Effector memory CD8-positive, alpha-beta T cell (primary cell): ENCODE measurements around the gene XRRA1.
"Not testable (repeated sequence)": the region's sequence is repeated elsewhere in the genome, so short reads cannot be mapped to it uniquely, and the experiment has no call there.

Experiments
- ATAC-seq: fragments of 150-1000 bp; cut with Tn5 transposase; replicated peaks from 2 replicates; pipeline ENCODE4 v1.10.0; 2021; ENCODE audit warnings: mild to moderate bottlenecking, moderate library complexity
- DNase-seq, 3 experiments: peaks; one replicate each; pipeline ENCODE4 v3.0.0; 2021
- H3K27ac Mint-ChIP-seq, 2 donors: one replicate each; pipeline ENCODE4 v1.8.0; 2022; ENCODE audit warnings: mild to moderate bottlenecking in 2 of 2, mixed read lengths in 2 of 2, moderate library complexity in 2 of 2
- H3K27me3 Mint-ChIP-seq, 2 donors: one replicate each; pipeline ENCODE4 v1.8.0; 2022; ENCODE audit warnings: mixed read lengths in 2 of 2
- H3K36me3 Mint-ChIP-seq: one replicate; pipeline ENCODE4 v1.8.0; 2022; ENCODE audit warnings: mild to moderate bottlenecking, moderate library complexity, mixed read lengths; ENCODE audit not compliant: insufficient read depth
- H3K4me1 Mint-ChIP-seq, 2 donors: one replicate each; pipeline ENCODE4 v1.8.0; 2022; ENCODE audit warnings: low read depth in 2 of 2, mixed read lengths in 2 of 2
- H3K4me3 Mint-ChIP-seq, 2 donors: one replicate each; pipeline ENCODE4 v1.8.0; 2022; ENCODE audit warnings: mild to moderate bottlenecking in 2 of 2, mixed read lengths in 2 of 2, moderate library complexity in 2 of 2
- H3K9me3 Mint-ChIP-seq, 2 donors: one replicate each; pipeline ENCODE4 v1.8.0; 2022; ENCODE audit warnings: mixed read lengths in 2 of 2
- total RNA-seq, 9 experiments: gene quantifications; one replicate each; lab custom pipeline; 2026; lab: John Stamatoyannopoulos, UW

Gene XRRA1
- total RNA-seq: 5.9 to 37.9 (median 15.2) reads per million in 9 experiments

- Mint-ChIP-seq H3K27ac (peak within 1 kb of the TSS; percentile 95), H3K4me1 (peaks cover 29 to 44% of the 10 kb centered on the region in 2 donors), H3K9me3 (no peaks in the 10 kb centered on the region), H3K36me3 (peaks cover 27% of the 10 kb centered on the region), H3K4me3 (peak within 1 kb of the TSS; percentile 87 to 90), H3K27me3 (no peaks in the 10 kb centered on the region)
- peak; percentile 96 for DNase-seq
- peak; percentile 97 for ATAC-seq
Measured at GRCh38 chr11:74948898-74949752, at the start of gene XRRA1, which contains the start of gene SPCS2. Gene XRRA1, minus strand, starts transcription at chr11:74949091. Its CDS starts 8,213 bp downstream, at chr11:74940878. Gene SPCS2, plus strand, starts transcription at chr11:74949266. Its CDS starts 20 bp downstream, at chr11:74949286.

- Mint-ChIP-seq H3K4me3 (no peak overlapping the region), H3K27ac (no peak overlapping the region), H3K36me3 (peaks cover 15% of the 10 kb centered on the region), H3K27me3 (no peaks in the 10 kb centered on the region), H3K9me3 (no peaks in the 10 kb centered on the region), H3K4me1 (peaks cover 15 to 29% of the 10 kb centered on the region in 2 donors)
- no peak for DNase-seq
- no peak for ATAC-seq
Measured at GRCh38 chr11:74992852-74993251, 44.0 kb upstream of the XRRA1 start.

- H3K9me3 Mint-ChIP-seq: no peaks in the 10 kb centered on the region
- peaks cover 15 to 29% of the 10 kb centered on the region in 2 donors for H3K4me1 Mint-ChIP-seq
- peak overlapping the region in 1 of 2 donors; percentile 23 for H3K4me3 Mint-ChIP-seq
- H3K36me3 Mint-ChIP-seq: peaks cover 8% of the 10 kb centered on the region
- peak overlapping the region in 1 of 2 donors; percentile 90 for H3K27ac Mint-ChIP-seq
- no peak for DNase-seq
- no peaks in the 10 kb centered on the region for H3K27me3 Mint-ChIP-seq
- ATAC-seq: no peak
Measured at GRCh38 chr11:74990941-74991340, 42.0 kb upstream of the XRRA1 start.

GRCh38 chr11:74990150-74990549, 41.3 kb upstream of the XRRA1 start:
- H3K4me3 Mint-ChIP-seq: not testable (repeated sequence)

GRCh38 chr11:74989260-74989638, 40.4 kb upstream of the XRRA1 start:
- no peaks in the 10 kb centered on the region for H3K27me3 Mint-ChIP-seq

More at GRCh38 chr11:74990150-74990549, 41.3 kb upstream of the XRRA1 start:
- Mint-ChIP-seq H3K27ac (peak overlapping the region in 1 of 2 donors; percentile 90), H3K4me1 (peaks cover 15 to 29% of the 10 kb centered on the region in 2 donors)
- H3K27me3 Mint-ChIP-seq, DNase-seq, H3K9me3 Mint-ChIP-seq, ATAC-seq, H3K36me3 Mint-ChIP-seq: not testable (repeated sequence)

GRCh38 chr11:74988541-74989259, 39.8 kb upstream of the XRRA1 start, which contains the start of gene NEU3:
Gene NEU3, plus strand, starts transcription at chr11:74988933. Its CDS starts 128 bp downstream, at chr11:74989061.
- peaks cover 8% of the 10 kb centered on the region for H3K36me3 Mint-ChIP-seq
- H3K27me3 Mint-ChIP-seq: no peaks in the 10 kb centered on the region
- H3K27ac Mint-ChIP-seq: peak within 1 kb of the TSS; percentile 90 to 93
- ATAC-seq (peak; percentile 96), DNase-seq (peak; percentile 68 to 74 (median 70))
- H3K4me1 Mint-ChIP-seq: peaks cover 15 to 29% of the 10 kb centered on the region in 2 donors
- H3K9me3 Mint-ChIP-seq: no peaks in the 10 kb centered on the region
- H3K4me3 Mint-ChIP-seq: peak within 1 kb of the TSS; percentile 94 to 97

More at GRCh38 chr11:74989260-74989638, 40.4 kb upstream of the XRRA1 start:
- Mint-ChIP-seq H3K4me3 (peak overlapping the region; percentile 94 to 97), H3K36me3 (peaks cover 8% of the 10 kb centered on the region), H3K4me1 (peaks cover 15 to 29% of the 10 kb centered on the region in 2 donors), H3K9me3 (no peaks in the 10 kb centered on the region), H3K27ac (peak overlapping the region; percentile 90 to 93)
- DNase-seq (no peak), ATAC-seq (peak; percentile 5)

- Mint-ChIP-seq H3K4me1 (peaks cover 5 to 8% of the 10 kb centered on the region in 2 donors), H3K9me3 (no peaks in the 10 kb centered on the region), H3K36me3 (peaks cover 8% of the 10 kb centered on the region), H3K27me3 (no peaks in the 10 kb centered on the region), H3K4me3 (no peak overlapping the region), H3K27ac (no peak overlapping the region)
- DNase-seq (no peak), ATAC-seq (no peak)
Measured at GRCh38 chr11:74984730-74985129, 35.8 kb upstream of the XRRA1 start.

- Mint-ChIP-seq H3K9me3 (no peaks in the 10 kb centered on the region), H3K4me3 (no peak overlapping the region)
Measured at GRCh38 chr11:74984070-74984469, 35.2 kb upstream of the XRRA1 start.

GRCh38 chr11:74981888-74982287, 33.0 kb upstream of the XRRA1 start:
- ATAC-seq (no peak), DNase-seq (no peak)
- Mint-ChIP-seq H3K27me3 (no peaks in the 10 kb centered on the region), H3K4me3 (no peak overlapping the region), H3K27ac (peak overlapping the region in 1 of 2 donors; percentile 62), H3K9me3 (no peaks in the 10 kb centered on the region), H3K36me3 (peaks cover 14% of the 10 kb centered on the region), H3K4me1 (no peaks in the 10 kb centered on the region)

More at GRCh38 chr11:74984070-74984469, 35.2 kb upstream of the XRRA1 start:
- no peak for DNase-seq
- no peak for ATAC-seq
- peaks cover 8% of the 10 kb centered on the region for H3K36me3 Mint-ChIP-seq
- no peak overlapping the region for H3K27ac Mint-ChIP-seq
- peaks cover 0 to 2% of the 10 kb centered on the region in 2 donors for H3K4me1 Mint-ChIP-seq
- no peaks in the 10 kb centered on the region for H3K27me3 Mint-ChIP-seq

- Mint-ChIP-seq H3K4me3 (no peak overlapping the region), H3K4me1 (no peaks in the 10 kb centered on the region), H3K36me3 (peaks cover 14% of the 10 kb centered on the region), H3K27me3 (no peaks in the 10 kb centered on the region), H3K9me3 (no peaks in the 10 kb centered on the region), H3K27ac (no peak overlapping the region)
- DNase-seq (no peak), ATAC-seq (no peak)
Measured at GRCh38 chr11:74980634-74981033, 31.7 kb upstream of the XRRA1 start.

GRCh38 chr11:74978041-74978440, 29.1 kb upstream of the XRRA1 start:
- DNase-seq: no peak
- Mint-ChIP-seq H3K27me3 (no peaks in the 10 kb centered on the region), H3K9me3 (no peaks in the 10 kb centered on the region), H3K4me1 (peaks cover 3 to 14% of the 10 kb centered on the region in 2 donors), H3K27ac (no peak overlapping the region), H3K4me3 (no peak overlapping the region), H3K36me3 (peaks cover 22% of the 10 kb centered on the region)
- no peak for ATAC-seq

GRCh38 chr11:74971424-74971823, 22.5 kb upstream of the XRRA1 start:
- ATAC-seq (no peak), DNase-seq (no peak)
- H3K27me3 Mint-ChIP-seq: no peaks in the 10 kb centered on the region
- no peaks in the 10 kb centered on the region for H3K9me3 Mint-ChIP-seq
- peaks cover 59% of the 10 kb centered on the region for H3K36me3 Mint-ChIP-seq
- peaks cover 7 to 27% of the 10 kb centered on the region in 2 donors for H3K4me1 Mint-ChIP-seq
- H3K27ac Mint-ChIP-seq: peak overlapping the region in 1 of 2 donors; percentile 14
- H3K4me3 Mint-ChIP-seq: no peak overlapping the region

- DNase-seq (no peak), ATAC-seq (no peak)
- Mint-ChIP-seq H3K27ac (no peak overlapping the region), H3K36me3 (peaks cover 64% of the 10 kb centered on the region), H3K4me3 (no peak overlapping the region), H3K9me3 (no peaks in the 10 kb centered on the region), H3K27me3 (no peaks in the 10 kb centered on the region), H3K4me1 (peaks cover 7 to 27% of the 10 kb centered on the region in 2 donors)
Measured at GRCh38 chr11:74970852-74971395, 22.0 kb upstream of the XRRA1 start.
